ENCODE results near the gene NFKBIA.
"Not testable (repeated sequence)": the region's sequence is repeated elsewhere in the genome, so short reads cannot be mapped to it uniquely, and the experiment has no call there.

Gene NFKBIA

DNA sequence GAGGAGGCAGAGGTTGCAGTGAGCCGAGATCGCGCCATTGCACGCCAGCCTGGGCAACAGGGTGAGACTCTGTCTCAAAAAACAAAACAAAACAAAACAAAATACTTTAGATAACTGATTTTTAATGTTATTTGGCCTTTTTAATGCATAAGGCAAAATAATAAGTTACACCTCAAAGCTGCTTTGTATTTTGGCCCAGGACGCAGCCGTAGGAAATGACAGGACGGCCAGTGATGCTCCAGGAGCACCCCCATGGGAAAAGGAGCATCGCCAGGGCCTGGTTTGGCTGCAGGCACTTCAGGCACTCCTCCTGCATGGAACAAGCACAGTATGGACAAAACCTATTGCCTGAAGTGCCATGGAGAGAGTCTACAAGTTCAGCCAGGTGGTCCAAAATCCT lies 3.5 kb upstream of the NFKBIA start:
- DNase-seq (ENCODE audit: low spot score) = no peak

DNA sequence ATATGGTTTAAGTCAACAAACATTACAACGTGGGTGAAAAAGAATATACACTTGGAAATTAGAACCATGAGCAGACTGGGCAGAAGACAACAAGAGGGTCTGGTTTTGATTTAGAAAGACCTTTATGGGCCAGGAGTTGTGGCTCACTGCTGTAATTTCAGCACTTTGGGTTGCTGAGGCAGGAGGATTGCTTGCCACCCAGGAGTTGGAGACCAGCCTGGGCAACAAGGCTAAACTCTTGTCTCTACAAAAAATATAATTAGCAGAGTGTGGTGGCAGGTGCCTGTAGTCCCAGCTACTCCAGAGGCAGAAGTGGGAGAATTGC lies 2.7 kb upstream of the NFKBIA start:
- DNase-seq (ENCODE audit: low spot score) = no peak

DNA sequence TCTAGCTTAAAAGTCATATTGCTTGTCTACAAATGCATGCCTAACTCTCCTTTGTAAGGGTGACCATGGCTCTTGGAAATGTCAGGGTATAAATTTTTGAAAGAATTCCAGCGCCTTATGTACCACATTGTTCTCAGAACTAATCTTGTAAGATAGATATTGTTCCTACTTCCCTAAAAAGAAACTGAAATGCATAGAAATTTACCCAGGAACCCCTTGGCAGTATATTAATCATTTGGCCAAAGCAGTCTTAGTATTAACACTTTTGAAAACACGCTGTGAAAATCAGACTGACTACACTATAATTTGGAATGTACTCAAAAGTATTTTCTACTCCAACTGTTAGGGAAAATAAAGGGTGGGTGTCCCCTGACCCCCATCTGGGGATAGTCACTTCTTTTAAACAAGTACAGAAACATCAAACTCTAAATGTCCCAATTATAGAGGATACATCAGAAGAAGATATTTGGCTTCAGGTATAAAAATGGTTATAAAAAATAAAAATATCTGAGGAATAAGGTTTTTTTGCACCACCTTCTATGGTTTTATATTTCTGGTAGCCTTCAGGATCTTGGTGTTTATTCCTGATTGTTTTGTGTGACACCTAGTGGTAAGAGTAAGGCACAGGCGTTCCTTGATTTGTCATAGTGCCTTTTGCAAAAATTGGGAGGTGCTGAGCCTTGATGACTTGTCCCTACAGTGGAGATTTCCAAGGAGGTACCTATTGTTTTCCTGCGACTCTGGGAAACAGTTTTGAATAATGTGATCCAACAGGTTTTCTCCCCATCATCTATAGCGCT lies 2.2 kb upstream of the NFKBIA start:
- DNase-seq (ENCODE audit: low spot score) = peak; percentile 74

DNA sequence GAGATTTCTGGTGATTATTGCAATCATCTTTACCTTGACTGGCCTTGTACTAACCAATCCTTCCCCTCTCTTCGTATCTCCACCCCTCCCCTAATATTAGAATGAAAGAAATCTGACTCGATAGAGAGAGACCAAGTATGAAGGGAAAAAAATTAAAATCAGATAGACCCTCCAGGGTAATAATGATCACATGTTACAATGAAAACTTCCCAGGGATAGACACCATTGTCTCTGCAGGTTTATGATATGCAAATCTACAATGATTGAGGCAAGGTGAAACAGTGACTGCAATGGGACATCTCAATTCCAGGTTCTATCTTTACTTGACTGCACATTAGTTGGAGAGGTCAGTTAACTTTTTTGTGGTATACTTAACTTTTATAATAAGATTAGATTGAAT lies 1.5 kb upstream of the NFKBIA start:
- DNase-seq (ENCODE audit: low spot score) = no peak

DNA sequence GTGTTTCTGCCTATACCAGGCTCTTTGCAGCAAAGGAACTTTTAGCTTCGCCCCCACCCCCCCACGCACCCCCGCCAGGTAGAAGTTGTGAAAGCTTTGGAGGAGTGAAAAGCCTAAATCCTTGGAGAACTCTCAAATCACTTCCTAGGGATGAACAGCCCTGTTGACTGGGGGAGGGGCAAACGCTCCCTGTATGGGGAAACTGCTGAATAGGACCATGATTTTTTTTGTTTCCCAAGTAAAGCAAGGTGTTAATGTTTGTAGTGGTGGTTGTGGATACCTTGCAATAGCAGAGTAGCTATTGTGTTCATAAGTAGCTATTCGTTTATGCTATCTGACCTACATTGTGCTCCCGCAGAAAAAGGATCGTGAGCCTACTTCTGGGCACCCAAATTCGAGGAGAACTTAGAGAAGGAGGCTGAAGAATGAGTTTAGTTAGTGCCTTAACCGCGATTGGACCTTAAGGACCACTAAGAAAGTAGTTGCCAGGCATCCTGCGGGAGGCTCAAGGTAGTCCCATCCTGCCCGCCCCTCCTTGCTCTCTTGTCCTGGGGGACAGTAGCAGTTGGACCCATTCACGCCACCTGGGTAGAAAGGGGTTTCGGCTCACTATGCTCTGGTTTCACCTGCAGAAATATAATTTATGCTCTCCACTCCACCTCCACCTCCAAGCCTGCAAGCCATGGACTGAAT lies 901 bp upstream of the NFKBIA start:
- DNase-seq (ENCODE audit: low spot score) = no peak

DNA sequence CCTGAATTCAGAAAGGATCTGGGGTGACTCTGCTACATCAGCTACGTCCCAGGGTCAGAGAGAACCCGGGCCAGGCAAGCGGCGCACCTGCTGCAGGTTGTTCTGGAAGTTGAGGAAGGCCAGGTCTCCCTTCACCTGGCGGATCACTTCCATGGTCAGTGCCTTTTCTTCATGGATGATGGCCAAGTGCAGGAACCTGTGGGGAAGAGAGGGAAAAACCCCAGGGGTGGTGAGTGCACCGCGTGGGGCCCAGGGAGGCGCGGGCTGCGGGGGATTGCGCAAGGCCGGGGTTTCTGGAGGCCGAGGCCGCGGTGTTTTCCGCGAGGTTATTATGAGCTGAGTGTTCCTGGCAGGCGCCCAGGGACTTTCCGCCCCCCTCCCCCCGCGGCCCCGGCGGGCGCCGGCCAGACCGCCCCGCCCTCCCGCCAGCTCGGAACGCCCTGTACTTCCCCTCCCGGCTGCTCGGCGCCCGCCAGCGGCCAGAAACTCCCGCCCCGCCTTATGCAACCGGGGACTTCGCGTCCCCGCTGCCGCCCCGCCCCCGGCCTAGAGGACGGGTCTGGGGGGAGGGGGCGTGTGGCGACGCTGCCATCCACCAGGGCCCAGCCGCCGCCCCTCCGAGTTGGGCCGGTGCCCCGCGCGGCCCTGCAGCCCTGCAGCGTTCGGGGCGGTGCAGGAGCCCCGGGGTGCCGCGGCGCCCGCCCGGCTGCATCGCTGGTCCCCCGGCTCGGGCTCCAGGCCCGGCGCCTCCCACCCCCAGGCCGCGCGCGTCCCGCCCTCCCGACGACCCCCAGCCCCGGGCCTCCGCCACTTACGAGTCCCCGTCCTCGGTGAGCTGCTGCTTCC lies 723 bp downstream of the NFKBIA start:
- peak; percentile 92 for DNase-seq (ENCODE audit: low spot score)

DNA sequence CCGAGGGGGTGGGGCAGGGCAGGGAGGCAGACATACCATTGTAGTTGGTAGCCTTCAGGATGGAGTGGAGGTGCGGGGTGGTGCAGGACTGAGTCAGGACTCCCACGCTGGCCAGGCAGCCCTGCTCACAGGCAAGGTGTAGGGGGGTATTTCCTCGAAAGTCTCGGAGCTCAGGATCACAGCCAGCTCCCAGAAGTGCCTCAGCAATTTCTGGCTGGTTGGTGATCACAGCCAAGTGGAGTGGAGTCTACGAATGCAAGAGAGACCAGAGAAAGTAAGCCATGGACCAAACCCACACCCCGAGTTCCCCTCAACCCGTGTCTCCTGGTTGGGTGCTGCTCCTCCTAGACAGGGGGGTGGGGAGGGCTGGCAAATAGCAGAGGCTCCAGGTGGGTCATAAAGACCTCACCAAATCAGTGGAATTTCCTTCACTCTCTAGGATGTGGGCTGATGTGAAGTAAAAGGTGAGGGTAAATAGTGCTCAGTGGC lies 1.4 kb downstream of the NFKBIA start:
- peak; percentile 28 for DNase-seq (ENCODE audit: low spot score)

DNA sequence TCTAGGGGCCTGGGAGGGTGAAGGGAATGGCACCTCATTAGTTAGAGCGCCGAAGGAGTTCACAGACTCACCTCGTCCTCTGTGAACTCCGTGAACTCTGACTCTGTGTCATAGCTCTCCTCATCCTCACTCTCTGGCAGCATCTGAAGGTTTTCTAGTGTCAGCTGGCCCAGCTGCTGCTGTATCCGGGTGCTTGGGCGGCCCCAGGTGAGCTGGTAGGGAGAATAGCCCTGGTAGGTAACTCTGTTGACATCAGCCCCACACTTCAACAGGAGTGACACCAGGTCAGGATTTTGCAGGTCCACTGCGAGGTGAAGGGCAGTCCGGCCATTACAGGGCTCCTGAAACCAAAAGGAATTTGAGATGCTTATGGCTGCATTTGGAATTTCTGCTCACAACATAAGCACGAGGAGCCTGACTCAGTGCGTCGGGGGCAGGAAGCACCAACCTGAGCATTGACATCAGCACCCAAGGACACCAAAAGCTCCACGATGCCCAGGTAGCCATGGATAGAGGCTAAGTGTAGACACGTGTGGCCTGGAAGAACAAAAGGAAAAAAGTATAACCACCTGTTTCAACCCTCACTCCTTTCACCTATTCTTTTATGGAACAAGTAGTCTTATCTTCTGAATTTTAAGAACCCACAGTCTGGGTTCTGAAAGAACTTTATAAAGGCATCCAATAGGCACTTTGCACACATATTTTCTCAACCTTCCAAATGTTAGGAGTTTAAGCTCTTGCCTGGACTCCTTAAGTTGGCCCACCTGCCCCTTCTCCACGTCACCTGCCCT lies 2.0 kb downstream of the NFKBIA start:
- DNase-seq (ENCODE audit: low spot score) = no peak

DNA sequence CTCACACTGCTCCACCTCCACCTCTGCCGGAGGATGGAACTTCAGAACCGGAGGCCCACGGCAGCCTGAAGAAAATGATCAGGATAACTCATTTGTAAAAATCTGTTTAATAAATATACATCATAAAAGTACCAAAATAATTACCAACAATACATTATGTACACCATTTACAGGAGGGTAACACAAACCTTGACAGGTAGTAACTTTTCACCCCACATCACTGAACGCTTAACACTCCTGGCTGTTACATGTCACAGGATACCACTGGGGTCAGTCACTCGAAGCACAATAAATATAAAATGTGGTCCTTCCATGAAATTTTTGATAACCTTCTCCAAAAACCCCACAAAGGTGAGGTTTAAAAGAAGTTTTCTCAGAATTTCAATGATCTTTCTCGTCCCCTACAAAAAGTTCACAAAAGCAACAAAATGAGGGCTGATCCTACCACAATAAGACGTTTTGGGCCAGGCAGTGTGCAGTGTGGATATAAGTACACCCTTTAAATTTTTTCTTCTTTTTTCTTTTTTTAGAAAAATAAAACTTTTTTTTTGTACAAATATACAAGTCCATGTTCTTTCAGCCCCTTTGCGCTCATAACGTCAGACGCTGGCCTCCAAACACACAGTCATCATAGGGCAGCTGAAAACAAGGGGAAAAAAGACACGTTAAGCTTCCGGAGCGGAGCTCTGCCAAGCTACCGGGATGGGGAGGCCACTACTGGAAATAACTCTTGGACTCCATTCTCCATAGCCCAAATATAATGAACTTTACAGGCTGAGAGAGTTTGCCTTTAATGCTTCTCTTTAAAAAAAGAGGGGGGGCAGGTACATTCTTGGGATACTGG lies 2.9 kb downstream of the NFKBIA start:
- no peak for DNase-seq (ENCODE audit: low spot score)

DNA sequence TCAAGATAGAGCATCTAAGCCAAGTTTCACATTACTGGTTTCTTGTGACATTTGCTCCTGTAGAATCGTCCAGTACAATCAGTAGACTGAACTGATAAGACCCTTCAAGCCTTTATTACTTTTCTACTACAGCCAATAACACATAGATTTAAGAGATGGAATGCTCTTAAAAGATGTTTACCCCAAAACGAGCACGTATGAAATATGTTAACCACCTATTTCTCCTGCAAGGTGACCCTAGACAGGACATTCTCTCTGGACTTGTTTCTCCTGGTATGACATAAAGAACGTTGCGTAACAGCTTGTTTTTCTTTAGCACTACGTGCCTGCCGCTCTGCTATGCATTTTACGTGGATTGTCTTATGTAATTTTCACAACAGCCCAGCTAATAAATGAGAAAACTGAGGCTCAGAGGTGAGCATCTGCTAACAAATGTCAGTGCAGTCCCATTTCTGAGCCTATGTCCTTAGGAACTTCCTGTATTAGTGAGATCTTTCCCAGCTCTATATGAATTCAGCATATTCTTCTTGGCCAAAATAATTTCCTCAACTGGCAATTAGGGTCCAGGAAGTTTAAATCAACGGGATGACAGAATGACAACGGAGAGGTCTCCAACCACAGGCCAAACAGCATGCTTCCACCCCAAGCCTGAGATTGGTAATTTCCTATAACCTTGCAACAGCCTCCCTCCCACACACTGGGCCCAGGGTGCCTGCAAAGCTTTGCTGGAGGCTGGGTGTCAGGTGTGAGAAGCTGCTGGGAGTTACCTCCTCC lies 3.7 kb downstream of the NFKBIA start:
- no peak for DNase-seq (ENCODE audit: low spot score)

DNA sequence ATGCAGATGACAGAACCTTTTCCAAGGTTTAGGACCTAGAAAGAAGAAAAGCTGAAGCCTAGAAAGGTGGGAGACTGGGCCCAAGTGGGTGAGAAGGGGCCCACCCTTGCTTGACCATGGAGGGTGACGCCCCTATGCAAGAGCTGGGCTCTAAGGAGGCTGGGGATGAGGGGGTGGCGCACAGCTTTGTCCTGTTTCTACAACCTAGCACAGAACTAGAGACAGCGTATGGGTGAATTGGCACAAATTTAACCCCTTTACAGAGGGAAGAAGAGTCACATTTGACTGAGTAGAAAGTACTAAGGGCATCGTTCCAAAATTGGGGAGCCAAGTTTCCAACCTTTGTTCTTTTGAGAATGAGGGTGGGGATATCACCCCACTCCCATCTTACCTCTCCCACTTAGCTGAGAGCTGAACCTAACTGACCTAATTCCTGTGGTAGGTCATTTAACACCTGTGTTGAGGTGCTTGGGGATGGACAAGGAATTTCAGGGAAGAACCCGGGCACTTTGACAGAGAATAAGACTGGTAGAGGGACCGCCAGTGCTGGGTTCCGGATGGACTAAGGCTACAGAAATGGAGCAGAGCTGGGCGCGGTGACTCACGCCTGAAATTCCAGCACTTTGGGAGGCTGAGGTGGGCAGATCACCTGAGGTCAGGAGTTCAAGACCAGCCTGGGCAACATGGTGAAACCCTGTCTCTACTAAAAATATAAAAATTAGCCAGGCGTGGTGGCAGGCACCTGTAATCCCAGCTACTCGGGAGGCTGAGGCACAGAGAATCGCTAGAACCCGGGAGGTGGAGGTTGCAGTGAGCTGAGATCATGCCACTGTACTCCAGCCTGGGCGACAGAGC lies 5.2 kb downstream of the NFKBIA start:
- no peak for DNase-seq (ENCODE audit: low spot score)

DNA sequence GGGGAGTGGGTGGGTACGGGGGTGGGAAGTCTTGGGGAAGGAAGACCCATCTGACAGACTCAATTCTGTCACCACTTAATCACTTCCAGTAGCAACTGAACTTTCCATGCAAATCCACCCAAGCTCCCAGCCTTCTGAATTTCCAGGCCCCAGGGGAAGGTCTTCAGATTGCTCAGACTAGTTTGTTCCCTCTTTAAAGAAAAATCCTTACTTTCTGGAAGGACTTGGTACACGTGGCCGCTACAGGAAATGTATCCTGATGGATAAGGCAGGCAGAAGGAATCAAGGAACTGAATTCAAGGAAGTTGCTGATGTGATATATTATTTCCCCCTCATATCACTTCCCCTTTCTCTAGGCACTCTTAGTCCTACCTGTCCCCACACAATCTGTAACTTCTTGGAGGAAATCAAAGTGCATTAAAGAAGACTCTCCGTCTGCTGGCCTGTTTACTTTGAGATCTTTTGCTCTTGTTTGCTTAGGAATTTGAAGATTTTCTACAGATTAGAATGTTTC lies 6.4 kb downstream of the NFKBIA start:
- DNase-seq (ENCODE audit: low spot score) = no peak

DNA sequence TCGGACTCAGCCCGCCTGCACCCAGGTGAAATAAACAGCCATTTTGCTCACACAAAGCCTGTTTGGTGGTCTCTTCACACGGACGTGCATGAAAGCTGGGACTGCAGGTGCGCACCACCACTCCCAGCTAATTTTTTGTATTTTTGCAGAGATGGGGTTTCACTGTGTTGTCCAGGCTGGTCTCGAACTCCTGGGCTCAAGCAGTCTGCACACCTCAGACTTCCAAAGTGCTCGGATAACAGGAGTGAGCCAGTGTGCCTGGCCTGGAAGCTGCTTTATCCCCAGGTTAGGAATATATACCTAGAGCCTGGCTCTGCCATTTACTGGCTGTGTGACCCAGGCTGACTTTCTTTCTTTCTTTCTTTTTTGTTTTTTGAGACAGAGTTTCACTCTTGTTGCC lies 7.9 kb downstream of the NFKBIA start:
- not testable (repeated sequence) for DNase-seq (ENCODE audit: low spot score)

DNA sequence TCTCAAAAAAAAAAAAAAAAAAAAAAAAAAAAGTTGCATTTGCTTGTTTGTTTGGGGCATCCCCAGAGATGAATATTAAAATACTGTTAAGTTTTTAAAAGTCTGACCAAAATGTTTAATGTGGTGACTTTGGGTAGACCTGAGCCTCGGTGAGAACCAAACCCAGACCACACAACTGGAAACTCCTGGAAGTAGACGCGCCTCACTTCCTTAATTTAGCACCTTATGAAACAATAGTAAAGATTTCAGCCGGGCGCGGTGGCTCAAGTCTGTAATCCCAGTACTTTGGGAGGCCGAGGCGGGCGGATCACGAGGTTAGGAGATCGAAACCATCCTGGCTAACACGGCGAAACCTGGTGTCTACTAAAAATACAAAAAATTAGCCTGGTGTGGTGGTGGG lies 9.3 kb downstream of the NFKBIA start:
- DNase-seq (ENCODE audit: low spot score) = no peak

DNA sequence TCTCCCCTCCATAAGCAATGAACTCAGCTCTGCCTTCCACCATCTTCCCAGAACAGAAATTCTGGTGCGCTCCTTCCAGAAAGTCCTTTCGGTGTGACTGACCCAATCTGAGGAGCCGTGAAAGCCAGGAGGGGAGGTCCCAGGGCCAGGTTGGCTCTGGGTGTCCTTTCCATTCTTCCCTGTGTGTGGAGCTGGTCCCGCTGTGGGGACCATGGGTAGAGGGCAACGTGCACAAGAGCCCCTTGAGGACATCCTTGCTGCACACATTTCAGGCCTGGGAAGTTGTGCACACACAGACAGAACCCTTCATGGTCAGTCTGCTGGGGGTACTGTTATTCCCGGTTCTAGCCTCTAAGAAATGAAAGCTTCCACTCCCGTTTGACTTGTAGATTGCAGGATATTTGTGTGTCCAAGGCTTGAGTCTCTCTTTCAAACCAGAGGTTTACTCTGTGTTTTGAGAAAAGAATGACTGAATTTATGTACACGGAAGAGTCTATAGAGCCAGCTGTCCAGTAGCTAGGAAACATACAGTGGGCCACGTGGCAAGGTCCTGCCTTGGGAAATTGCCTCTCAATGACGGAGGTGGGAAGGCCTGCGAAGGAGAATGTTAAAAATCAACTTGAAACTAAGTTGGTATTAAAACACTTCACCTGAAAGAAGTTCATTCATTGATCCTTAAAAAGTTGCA lies 10.1 kb downstream of the NFKBIA start:
- no peak for DNase-seq (ENCODE audit: low spot score)

DNA sequence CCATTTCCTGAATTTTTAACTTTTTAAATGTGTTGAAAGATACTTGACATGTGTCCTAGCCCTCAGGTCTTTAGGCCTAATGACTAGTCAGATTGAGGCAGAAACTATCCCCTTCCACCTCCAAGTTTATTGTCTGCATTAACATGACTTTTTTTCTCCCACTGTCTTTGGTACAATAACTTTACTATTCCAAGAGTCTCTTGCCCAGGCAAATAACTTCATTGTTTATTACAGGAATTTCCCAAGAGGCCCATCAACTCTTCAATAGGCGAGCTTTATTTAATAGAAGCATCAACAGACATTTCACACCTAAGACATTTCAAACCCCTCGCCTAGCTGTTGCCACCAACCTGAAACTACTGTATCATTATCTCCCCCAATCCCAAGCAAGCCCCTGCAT lies 10.7 kb downstream of the NFKBIA start:
- DNase-seq (ENCODE audit: low spot score) = no peak

DNA sequence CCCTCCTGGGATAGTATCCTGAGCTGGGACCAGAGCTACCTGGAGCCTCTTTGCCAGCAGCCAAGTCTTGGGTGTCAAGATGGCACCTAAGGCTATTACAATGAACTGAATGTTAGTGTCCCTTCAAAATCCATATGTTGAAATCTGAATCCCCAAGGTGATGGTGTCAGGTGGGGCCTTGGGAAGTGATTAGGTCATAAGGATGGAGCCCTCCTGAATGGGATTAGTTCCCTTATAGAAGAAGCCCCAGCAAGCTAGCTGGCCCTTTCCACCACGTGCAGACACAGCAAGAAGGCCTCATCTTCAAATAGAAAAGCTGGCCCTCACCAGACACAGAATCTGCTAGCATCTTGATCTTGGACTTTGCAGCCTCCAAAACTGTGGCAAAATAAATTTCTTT lies 12.4 kb downstream of the NFKBIA start:
- DNase-seq (ENCODE audit: low spot score) = no peak

DNA sequence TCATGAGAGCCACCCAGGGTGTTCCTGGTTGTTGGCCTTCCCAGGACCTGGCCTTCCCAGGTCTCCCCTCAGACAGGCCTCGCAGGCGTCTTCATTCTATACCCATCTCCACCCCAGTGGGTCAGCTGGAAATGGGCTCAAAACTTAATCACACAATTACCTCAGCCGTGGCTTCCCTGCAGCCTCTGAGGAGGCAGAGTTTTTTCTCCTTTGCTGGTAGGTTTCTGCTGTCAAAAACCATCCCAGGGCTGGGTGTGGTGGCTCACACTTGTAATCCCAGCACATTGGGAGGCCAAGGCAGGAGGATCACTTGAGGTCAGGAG lies 13.2 kb downstream of the NFKBIA start:
- no peak for DNase-seq (ENCODE audit: low spot score)
